GM12874 (cell line): ENCODE data around the gene TIRAP.

Source experiments
- CTCF ChIP-seq: IDR thresholded peaks from 2 replicates; pipeline ENCODE4 v1.5.1; 2011; ENCODE audit warnings: low read depth, mild to moderate bottlenecking, control low read depth, low read length, moderate library complexity; ENCODE audit not compliant: insufficient read depth

TIRAP gene

GRCh38 chr11:126328444-126328843 is 45.6 kb downstream of the TIRAP start:
- no peak for TF ChIP-seq CTCF

GRCh38 chr11:126328938-126329643 is 46.2 kb downstream of the TIRAP start:
- TF ChIP-seq CTCF: no peak

- TF ChIP-seq CTCF: no peak
These were observed 46.8 kb downstream of the TIRAP start for GRCh38 chr11:126329644-126330211.

GRCh38 chr11:126331286-126331685 is 48.4 kb downstream of the TIRAP start:
- TF ChIP-seq CTCF: no peak

GRCh38 chr11:126332221-126332711 is 49.4 kb downstream of the TIRAP start:
- TF ChIP-seq CTCF: no peak

GRCh38 chr11:126333142-126333541 is 50.2 kb downstream of the TIRAP start:
- no peak for TF ChIP-seq CTCF

- TF ChIP-seq CTCF: no peak
These were observed 52.0 kb downstream of the TIRAP start for GRCh38 chr11:126334659-126335462.
